ENCODE measurements around the gene LIMK2.
A peak's percentile ranks its signal among the peaks of the same experiment; 100 is the strongest.

DNA sequence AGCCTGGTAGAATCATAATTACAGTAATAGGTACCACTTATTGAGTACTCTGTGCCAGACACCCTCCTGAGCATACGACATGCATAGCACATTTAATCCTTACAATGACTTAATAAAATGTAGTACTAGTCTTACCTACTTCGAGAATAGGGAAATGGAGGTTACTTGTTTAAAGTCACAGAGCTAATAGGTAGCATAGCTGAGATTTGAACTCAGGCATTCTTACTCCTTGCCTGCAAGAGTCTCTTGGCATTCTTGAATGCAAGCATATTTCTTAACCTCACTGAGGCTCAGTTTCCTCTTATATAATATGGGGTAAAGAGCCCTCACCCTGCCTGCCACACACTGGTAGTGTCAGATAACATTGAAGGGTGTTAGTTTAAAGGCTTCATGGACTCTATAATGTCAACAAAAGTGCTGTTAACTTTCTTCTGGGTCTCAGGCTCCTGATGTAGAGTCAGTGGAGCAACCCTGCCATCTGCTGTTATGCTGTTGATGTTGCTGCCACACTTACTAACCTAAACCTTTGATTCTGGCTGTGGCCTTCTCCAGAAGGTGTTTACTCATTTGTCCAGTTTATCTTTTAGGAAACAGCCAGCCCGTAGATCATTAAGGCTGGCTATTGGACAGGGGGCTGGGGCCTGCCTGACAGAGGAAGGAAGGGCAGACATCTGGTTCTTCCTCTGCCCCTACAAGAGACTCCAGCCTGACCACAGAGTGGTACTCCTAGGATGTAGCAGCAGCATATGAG is 18.9 kb downstream of the LIMK2 start:
- TF ChIP-seq CHD2 (IDR thresholded peaks at IDR 0.05; ENCODE audit: low read depth, low read length) = no peak
- no peak for TF ChIP-seq KLF16 (IDR thresholded peaks at IDR 0.05)
- no peak for TF ChIP-seq CEBPG (CRISPR knock-in tag; IDR thresholded peaks at IDR 0.05)
- no peak for TF ChIP-seq CEBPG (tag; conservative IDR thresholded peaks at IDR 0.05 in 1 of 2, IDR thresholded peaks at IDR 0.05 in 1 of 2)
- TF ChIP-seq ZNF232 (CRISPR knock-in tag; IDR thresholded peaks at IDR 0.05) = no peak
- no peak for TF ChIP-seq HMG20A (CRISPR knock-in tag; conservative IDR thresholded peaks at IDR 0.05)
- TF ChIP-seq MXI1 (IDR thresholded peaks at IDR 0.05; ENCODE audit: low read depth, low read length) = no peak
- TF ChIP-seq JUN (IDR thresholded peaks at IDR 0.05; ENCODE audit: borderline replicate concordance, low read depth, low read length) = no peak
- TF ChIP-seq JUN (CRISPR knock-in tag; IDR thresholded peaks at IDR 0.05; ENCODE audit: borderline replicate concordance) = no peak
- TF ChIP-seq BMI1 (IDR thresholded peaks at IDR 0.05; ENCODE audit: low read length) = no peak
- no peak for TF ChIP-seq TAL1 (IDR thresholded peaks at IDR 0.05)
- peak; percentile 60 to 83 (median 73) for TF ChIP-seq CTCF (IDR thresholded peaks at IDR 0.05 in 2 of 3, conservative IDR thresholded peaks at IDR 0.05 in 1 of 3; ENCODE audit: insufficient read depth in 2 of 3, low read depth in 1 of 3, low read length in 3 of 3)
- TF ChIP-seq EZH2 (IDR thresholded peaks at IDR 0.05; ENCODE audit: borderline replicate concordance, low read depth, low read length) = no peak
- no peak for TF ChIP-seq EP300 (IDR thresholded peaks at IDR 0.05; ENCODE audit: low read length)
- no peak for TF ChIP-seq U2AF1 (optimal IDR thresholded peaks at IDR 0.05; ENCODE audit: low read depth, low read length)
- TF ChIP-seq JUNB (CRISPR knock-in tag; conservative IDR thresholded peaks at IDR 0.05) = no peak

Measured in K562 (cell line).